GM23338 (cell line): Measurements from ENCODE around the gene HOXA5. TPM values are rescaled to one million over a fixed set of nuclear protein-coding genes. Genes with fewer than 3 reads are reported as not detected.

Source experiments
- ATAC-seq: fragments of 200-7000 bp; cut with Tn5 transposase; 3 replicates; pipeline ENCODE4 v1.9.1; 2020
- DNase-seq: peaks from one replicate; pipeline ENCODE4 v3.0.0-alpha.2; 2015; ENCODE audit warnings: low spot score
- H2AFZ ChIP-seq: fragments of 200-600 bp; sonication (generic); 2 replicates; pipeline ENCODE4 v1.8.0; 2016; ENCODE audit warnings: antibody characterized with exemption, mild to moderate bottlenecking, moderate library complexity
- H3F3A ChIP-seq: fragments of 200-600 bp; sonication (generic); replicated peaks from 2 replicates; pipeline ENCODE4 v1.8.0; 2017; ENCODE audit warnings: antibody characterized with exemption, mixed run types, low read depth
- H3K27ac ChIP-seq: fragments of 200-600 bp; sonication (generic); 2 replicates; pipeline ENCODE4 v1.6.1; 2016; ENCODE audit warnings: low read depth
- H3K27me3 ChIP-seq: fragments of 200-600 bp; sonication (generic); 2 replicates; pipeline ENCODE4 v1.8.0; 2016; ENCODE audit warnings: mild to moderate bottlenecking, mixed run types, moderate library complexity; ENCODE audit not compliant: insufficient read depth
- H3K36me3 ChIP-seq: fragments of 200-600 bp; sonication (generic); 2 replicates; pipeline ENCODE4 v1.8.0; 2016; ENCODE audit warnings: mild to moderate bottlenecking; ENCODE audit not compliant: insufficient read depth
- H3K4me1 ChIP-seq: fragments of 200-600 bp; sonication (generic); 2 replicates; pipeline ENCODE4 v1.8.0; 2016; ENCODE audit warnings: mild to moderate bottlenecking, moderate library complexity; ENCODE audit not compliant: insufficient read depth
- H3K4me2 ChIP-seq: fragments of 200-600 bp; sonication (generic); 2 replicates; pipeline ENCODE4 v1.7.1; 2017; ENCODE audit warnings: mixed run types
- H3K4me3 ChIP-seq: fragments of 200-600 bp; sonication (generic); 2 replicates; pipeline ENCODE4 v1.6.1; 2016; ENCODE audit warnings: mixed run types
- H3K79me2 ChIP-seq: fragments of 200-600 bp; sonication (generic); replicated peaks from 2 replicates; pipeline ENCODE4 v1.8.0; 2017; ENCODE audit warnings: mild to moderate bottlenecking; ENCODE audit not compliant: insufficient read depth
- H3K9me2 ChIP-seq: fragments of 200-600 bp; sonication (generic); 2 replicates; pipeline ENCODE4 v1.8.0; 2017; ENCODE audit not compliant: insufficient read depth
- H4K20me1 ChIP-seq: fragments of 200-600 bp; sonication (generic); replicated peaks from 2 replicates; pipeline ENCODE4 v1.8.0; 2017; ENCODE audit warnings: mild to moderate bottlenecking; ENCODE audit not compliant: insufficient read depth
- H3K27ac Mint-ChIP-seq: 2 replicates; pipeline ENCODE4 v1.8.0; 2020; ENCODE audit warnings: inconsistent platforms, mild to moderate bottlenecking, moderate library complexity, mixed read lengths
- H3K27me3 Mint-ChIP-seq: 3 replicates; pipeline ENCODE4 v1.8.0; 2022; ENCODE audit warnings: low read depth, mild to moderate bottlenecking, moderate library complexity, mixed read lengths, inconsistent platforms; ENCODE audit not compliant: insufficient read depth, poor library complexity
- H3K36me3 Mint-ChIP-seq: 3 replicates; pipeline ENCODE4 v1.8.0; 2021; ENCODE audit warnings: low read depth, mild to moderate bottlenecking, inconsistent platforms, moderate library complexity, mixed read lengths
- H3K4me1 Mint-ChIP-seq: 3 replicates; pipeline ENCODE4 v1.8.0; 2020; ENCODE audit warnings: mild to moderate bottlenecking, inconsistent platforms, mixed read lengths
- H3K4me3 Mint-ChIP-seq: 3 replicates; pipeline ENCODE4 v1.8.0; 2021; ENCODE audit warnings: moderate library complexity, mild to moderate bottlenecking, inconsistent platforms, mixed read lengths
- H3K9me3 Mint-ChIP-seq: 3 replicates; pipeline ENCODE4 v1.8.0; 2020; ENCODE audit warnings: moderate library complexity, mild to moderate bottlenecking, inconsistent platforms, mixed read lengths
- ETS1 ChIP-seq: IDR thresholded peaks from 2 replicates; pipeline ENCODE4 v1.6.1; 2016; ENCODE audit warnings: antibody characterized with exemption
- EZH2 ChIP-seq: fragments of 200-600 bp; sonication (generic); IDR thresholded peaks from one replicate; pipeline ENCODE4 v1.8.0; 2017; ENCODE audit warnings: antibody characterized with exemption, mild to moderate bottlenecking, low read depth; ENCODE audit not compliant: unreplicated experiment
- EZH2phosphoT487 ChIP-seq: fragments of 200-600 bp; sonication (generic); IDR thresholded peaks from one replicate; pipeline ENCODE4 v1.8.1; 2018; ENCODE audit warnings: antibody characterized with exemption; ENCODE audit not compliant: unreplicated experiment
- NANOG ChIP-seq: IDR thresholded peaks from 2 replicates; pipeline ENCODE4 v1.6.1; 2016; ENCODE audit warnings: antibody characterized with exemption, borderline replicate concordance
- POLR2AphosphoS5 ChIP-seq: IDR thresholded peaks from 2 replicates; pipeline ENCODE4 v1.6.1; 2016; ENCODE audit warnings: antibody characterized with exemption, low read depth
- REST ChIP-seq: IDR thresholded peaks from one replicate; pipeline ENCODE4 v1.6.1; 2018; ENCODE audit warnings: antibody characterized with exemption; ENCODE audit not compliant: unreplicated experiment
- STAT1 ChIP-seq: IDR thresholded peaks from one replicate; pipeline ENCODE4 v1.6.1; 2016; ENCODE audit warnings: antibody characterized with exemption; ENCODE audit not compliant: unreplicated experiment
- ZNF331 ChIP-seq: fragments of 250-450 bp; sonication (Bioruptor Pico); IDR thresholded peaks from 2 replicates; pipeline ENCODE4 v1.5.0; 2020; ENCODE audit warnings: low read depth, mild to moderate bottlenecking, moderate library complexity
- polyA plus RNA-seq: library from polyadenylated mRNA; unstranded; fragments of >200 nt; fragmentation: Nextera tagmentation; extraction: Ambion mirVana; gene quantifications from 2 replicates; pipeline ENCODE4 v1.2.1, GENCODE V29; 2016
- total RNA-seq: library from RNA; depleted of rRNA; stranded (reverse); fragments of >200 nt; shearing (Covaris generic); gene quantifications from 2 replicates; pipeline ENCODE4 v1.2.3, GENCODE V29; 2014

The HOXA5 gene
- total and polyA plus RNA-seq, 2 experiments from 2014 or later, result not detected

GRCh38 chr7:27122077-27122910, 21.2 kb downstream of the HOXA5 start:
- Histone ChIP-seq H3K27ac (no peak overlapping the region), H3K4me2 (peak overlapping the region; percentile 42; the same call in 1 of the 2 replicates)

GRCh38 chr7:27121684-27122076, 21.8 kb downstream of the HOXA5 start:
- Histone ChIP-seq H4K20me1 (peaks cover 65% of the 10 kb centered on the region), H3K27me3 (peaks cover 100% of the 10 kb centered on the region), H3K9me2 (no peaks in the 10 kb centered on the region), H3K27ac (no peak overlapping the region), H3K36me3 (no peaks in the 10 kb centered on the region), H3K4me2 (no peak overlapping the region; the same call in 1 of the 2 replicates), H3F3A (peaks cover 49% of the 10 kb centered on the region), H3K4me3 (no peak overlapping the region), H2AFZ (no peak overlapping the region), H3K4me1 (peaks cover 24% of the 10 kb centered on the region), H3K79me2 (no peaks in the 10 kb centered on the region)
- TF ChIP-seq POLR2AphosphoS5 (no peak), EZH2 (peak; percentile 90)
- ATAC-seq (no peak), DNase-seq (no peak)
- Mint-ChIP-seq H3K27me3 (peaks cover 100% of the 10 kb centered on the region), H3K9me3 (peaks cover 6% of the 10 kb centered on the region; the same call in 1 of the 3 replicates), H3K4me1 (peaks cover 16% of the 10 kb centered on the region), H3K4me3 (no peak overlapping the region), H3K27ac (no peak overlapping the region), H3K36me3 (no peaks in the 10 kb centered on the region)

More at GRCh38 chr7:27122077-27122910, 21.2 kb downstream of the HOXA5 start:
- peaks cover 100% of the 10 kb centered on the region for H3K27me3 ChIP-seq
- no peaks in the 10 kb centered on the region for H3K36me3 Mint-ChIP-seq
- peaks cover 100% of the 10 kb centered on the region for H3K27me3 Mint-ChIP-seq
- peak; percentile 92 for TF ChIP-seq EZH2
- peak; percentile 96 for TF ChIP-seq EZH2phosphoT487
- no peak for TF ChIP-seq ETS1
- no peaks in the 10 kb centered on the region for H3K36me3 ChIP-seq
- peak overlapping the region; percentile 32 for H3K4me3 ChIP-seq
- H3K27ac Mint-ChIP-seq, result no peak overlapping the region
- H2AFZ ChIP-seq, result no peak overlapping the region
- H3F3A ChIP-seq, result peaks cover 55% of the 10 kb centered on the region
- H3K4me3 Mint-ChIP-seq, result no peak overlapping the region
- H3K4me1 Mint-ChIP-seq, result peaks cover 16% of the 10 kb centered on the region
- DNase-seq, result peak; percentile 47
- no peaks in the 10 kb centered on the region for H3K79me2 ChIP-seq
- H3K4me1 ChIP-seq, result peaks cover 24% of the 10 kb centered on the region
- peaks cover 6% of the 10 kb centered on the region; the same call in 1 of the 3 replicates for H3K9me3 Mint-ChIP-seq
- peaks cover 65% of the 10 kb centered on the region for H4K20me1 ChIP-seq
- H3K9me2 ChIP-seq, result no peaks in the 10 kb centered on the region
- peak; percentile 14 for ATAC-seq

- H3F3A ChIP-seq, result peaks cover 44% of the 10 kb centered on the region
- TF ChIP-seq REST, result no peak
- TF ChIP-seq STAT1, result no peak
- TF ChIP-seq NANOG, result no peak
- no peak for TF ChIP-seq EZH2phosphoT487
- no peak for TF ChIP-seq ETS1
- TF ChIP-seq ZNF331 (CRISPR knock-in tag), result no peak
- TF ChIP-seq EZH2, result peak; percentile 63
- Mint-ChIP-seq H3K4me3 (no peak overlapping the region), H3K27ac (no peak overlapping the region), H3K4me1 (peaks cover 14% of the 10 kb centered on the region), H3K9me3 (peaks cover 10% of the 10 kb centered on the region; the same call in 1 of the 3 replicates), H3K27me3 (peaks cover 100% of the 10 kb centered on the region), H3K36me3 (no peaks in the 10 kb centered on the region)
- H3K79me2 ChIP-seq, result no peaks in the 10 kb centered on the region
- no peaks in the 10 kb centered on the region for H3K9me2 ChIP-seq
- H4K20me1 ChIP-seq, result peaks cover 68% of the 10 kb centered on the region
- H2AFZ ChIP-seq, result no peak overlapping the region
- DNase-seq, result no peak
- H3K27ac ChIP-seq, result no peak overlapping the region
- H3K27me3 ChIP-seq, result peaks cover 100% of the 10 kb centered on the region
- H3K4me1 ChIP-seq, result peaks cover 29% of the 10 kb centered on the region
- H3K4me3 ChIP-seq, result no peak overlapping the region
- ATAC-seq, result no peak
- H3K36me3 ChIP-seq, result no peaks in the 10 kb centered on the region
- no peak overlapping the region for H3K4me2 ChIP-seq
These were observed 24.0 kb downstream of the HOXA5 start for GRCh38 chr7:27119412-27119911.
